DND-41 (cell line): ENCODE data around the gene COQ3.

Experiments
- EZH2 ChIP-seq: IDR thresholded peaks from 3 replicates; pipeline ENCODE4 v1.6.1; 2012; ENCODE audit warnings: borderline replicate concordance, low read depth, mild to moderate bottlenecking, moderate library complexity, low read length, inconsistent platforms; ENCODE audit not compliant: severe bottlenecking
- TF ChIP-seq, protein P1 (sequence below): IDR thresholded peaks from 2 replicates; pipeline ENCODE4 v1.5.1; 2012; ENCODE audit warnings: borderline replicate concordance, low read length, moderate library complexity, mild to moderate bottlenecking; ENCODE audit not compliant: poor library complexity, severe bottlenecking; ENCODE audit errors: extremely low read depth

DNA sequence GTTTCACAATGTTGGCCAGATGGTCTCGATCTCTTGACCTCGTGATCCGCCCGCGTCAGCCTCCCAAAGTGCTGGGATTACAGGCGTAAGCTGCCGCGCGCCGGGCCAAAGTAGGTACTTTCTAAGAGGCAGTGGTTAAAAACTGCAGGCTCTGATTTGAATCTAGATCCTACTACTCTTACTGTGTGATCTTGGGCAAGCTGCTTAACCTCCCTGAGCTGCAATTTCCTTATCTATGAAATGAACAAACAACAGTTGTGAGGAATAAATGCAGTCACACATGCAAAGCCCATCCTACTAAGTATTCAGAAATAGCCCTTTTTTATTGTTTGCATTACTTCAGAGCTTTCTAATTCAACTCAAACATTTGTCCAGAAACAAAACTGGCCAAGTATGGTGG is 47.4 kb downstream of the COQ3 start:
- TF ChIP-seq, protein P1, sequence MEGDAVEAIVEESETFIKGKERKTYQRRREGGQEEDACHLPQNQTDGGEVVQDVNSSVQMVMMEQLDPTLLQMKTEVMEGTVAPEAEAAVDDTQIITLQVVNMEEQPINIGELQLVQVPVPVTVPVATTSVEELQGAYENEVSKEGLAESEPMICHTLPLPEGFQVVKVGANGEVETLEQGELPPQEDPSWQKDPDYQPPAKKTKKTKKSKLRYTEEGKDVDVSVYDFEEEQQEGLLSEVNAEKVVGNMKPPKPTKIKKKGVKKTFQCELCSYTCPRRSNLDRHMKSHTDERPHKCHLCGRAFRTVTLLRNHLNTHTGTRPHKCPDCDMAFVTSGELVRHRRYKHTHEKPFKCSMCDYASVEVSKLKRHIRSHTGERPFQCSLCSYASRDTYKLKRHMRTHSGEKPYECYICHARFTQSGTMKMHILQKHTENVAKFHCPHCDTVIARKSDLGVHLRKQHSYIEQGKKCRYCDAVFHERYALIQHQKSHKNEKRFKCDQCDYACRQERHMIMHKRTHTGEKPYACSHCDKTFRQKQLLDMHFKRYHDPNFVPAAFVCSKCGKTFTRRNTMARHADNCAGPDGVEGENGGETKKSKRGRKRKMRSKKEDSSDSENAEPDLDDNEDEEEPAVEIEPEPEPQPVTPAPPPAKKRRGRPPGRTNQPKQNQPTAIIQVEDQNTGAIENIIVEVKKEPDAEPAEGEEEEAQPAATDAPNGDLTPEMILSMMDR, result no peak
- TF ChIP-seq EZH2, result no peak
